Measurements from ENCODE around the gene CDX2. TPM values are rescaled to one million over a fixed set of nuclear protein-coding genes. Genes with fewer than 3 reads are reported as not detected.
A peak's percentile ranks its signal among the peaks of the same experiment; 100 is the strongest.

Gene CDX2
- total and polyA plus RNA-seq, 8 donors, result 0.03 to 106 (median 1.3) TPM; not detected in 4

GRCh38 chr13:27977476-27978300, 8.6 kb upstream of the CDX2 start:
- no peaks in the 10 kb centered on the region for H3K36me3 ChIP-seq
- H3K9me3 ChIP-seq, result no peaks in the 10 kb centered on the region
- peaks cover 47 to 100% (median 96%) of the 10 kb centered on the region in 3 donors for H3K27me3 ChIP-seq
- H3K4me3 ChIP-seq, result peak overlapping the region in 3 of 4 donors; percentile 13 to 24 (median 19)
- DNase-seq, result no peak
- WGBS, 5 donors, result 3 to 5% (median 4%) methylated on average over 45 to 80 of the region's 80 CpGs
- no peak overlapping the region for H3K27ac ChIP-seq
- TF ChIP-seq CTCF (IDR thresholded peaks at IDR 0.05) (no peak), POLR2A (IDR thresholded peaks at IDR 0.05) (no peak), POLR2AphosphoS5 (IDR thresholded peaks at IDR 0.05) (no peak), EP300 (IDR thresholded peaks at IDR 0.05) (no peak)
- intact Hi-C loops (cut with DNase I; ENCODE audit: low total_unique reads), result loop anchor here (10.0 kb wide), 3 partner anchors 153 to 1033 kb away; no protein-coding TSS in a partner anchor
- H3K4me1 ChIP-seq, result peaks cover 19 to 57% (median 43%) of the 10 kb centered on the region in 4 donors

GRCh38 chr13:27976362-27977091, 7.4 kb upstream of the CDX2 start:
- Histone ChIP-seq H3K27ac (no peak overlapping the region), H3K4me1 (peaks cover 19 to 57% (median 43%) of the 10 kb centered on the region in 4 donors), H3K4me3 (no peak overlapping the region), H3K27me3 (peaks cover 47 to 100% (median 96%) of the 10 kb centered on the region in 3 donors), H3K9me3 (no peaks in the 10 kb centered on the region), H3K36me3 (no peaks in the 10 kb centered on the region)
- TF ChIP-seq CTCF (IDR thresholded peaks at IDR 0.05) (no peak), EP300 (IDR thresholded peaks at IDR 0.05) (no peak), POLR2A (IDR thresholded peaks at IDR 0.05) (no peak), POLR2AphosphoS5 (IDR thresholded peaks at IDR 0.05) (no peak)
- intact Hi-C loops (cut with DNase I; ENCODE audit: low total_unique reads), result loop anchor here (10.0 kb wide), 3 partner anchors 152 to 1032 kb away; no protein-coding TSS in a partner anchor
- WGBS, 5 donors, result 10 to 37% (median 25%) methylated on average over 12 of the region's 12 CpGs
- DNase-seq, result peak in 1 of 2 donors; percentile 15

GRCh38 chr13:27975564-27976361, 6.6 kb upstream of the CDX2 start:
- H3K9me3 ChIP-seq, result no peaks in the 10 kb centered on the region
- TF ChIP-seq POLR2A (IDR thresholded peaks at IDR 0.05), result no peak
- TF ChIP-seq EP300 (IDR thresholded peaks at IDR 0.05), result no peak
- TF ChIP-seq POLR2AphosphoS5 (IDR thresholded peaks at IDR 0.05), result no peak
- TF ChIP-seq CTCF (IDR thresholded peaks at IDR 0.05), result no peak
- intact Hi-C loops (cut with DNase I; ENCODE audit: low total_unique reads), result loop anchor here (10.0 kb wide), 3 partner anchors 151 to 1031 kb away; no protein-coding TSS in a partner anchor
- H3K4me3 ChIP-seq, result peak overlapping the region in 1 of 4 donors; percentile 28
- DNase-seq, result peak in 1 of 2 donors; percentile 24
- H3K4me1 ChIP-seq, result peaks cover 19 to 54% (median 40%) of the 10 kb centered on the region in 4 donors
- H3K36me3 ChIP-seq, result no peaks in the 10 kb centered on the region
- H3K27me3 ChIP-seq, result peaks cover 53 to 100% (median 96%) of the 10 kb centered on the region in 3 donors
- H3K27ac ChIP-seq, result no peak overlapping the region
- 5 to 7% (median 7%) methylated on average over 22 to 51 of the region's 51 CpGs for WGBS, 5 donors
